PFSK-1 (cell line): Measurements from ENCODE around the gene EXOC5.

Experiments used
- POLR2AphosphoS5 ChIP-seq: IDR thresholded peaks from 2 replicates; pipeline ENCODE4 v1.6.1; 2012; ENCODE audit warnings: low read depth, mild to moderate bottlenecking, control low read depth, low read length, moderate library complexity
- SIN3A ChIP-seq: IDR thresholded peaks from 2 replicates; pipeline ENCODE4 v1.6.1; 2012; ENCODE audit warnings: mild to moderate bottlenecking, low read length, moderate library complexity, borderline replicate concordance; ENCODE audit not compliant: insufficient read depth
- TAF1 ChIP-seq: IDR thresholded peaks from 2 replicates; pipeline ENCODE4 v1.6.1; 2012; ENCODE audit warnings: low read length, control low read depth, borderline replicate concordance; ENCODE audit not compliant: insufficient read depth
- TF ChIP-seq, protein P1 (sequence below), 2 experiments: IDR thresholded peaks; 2 replicates each; pipeline versions ENCODE4 v1.6.1 to v1.8.0; 2011 to 2012; ENCODE audit warnings: low read depth in 2 of 2, low read length in 2 of 2, control low read depth in 1 of 2, inconsistent platforms in 1 of 2, mild to moderate bottlenecking in 1 of 2, moderate library complexity in 1 of 2; ENCODE audit not compliant: insufficient read depth in 1 of 2

DNA sequence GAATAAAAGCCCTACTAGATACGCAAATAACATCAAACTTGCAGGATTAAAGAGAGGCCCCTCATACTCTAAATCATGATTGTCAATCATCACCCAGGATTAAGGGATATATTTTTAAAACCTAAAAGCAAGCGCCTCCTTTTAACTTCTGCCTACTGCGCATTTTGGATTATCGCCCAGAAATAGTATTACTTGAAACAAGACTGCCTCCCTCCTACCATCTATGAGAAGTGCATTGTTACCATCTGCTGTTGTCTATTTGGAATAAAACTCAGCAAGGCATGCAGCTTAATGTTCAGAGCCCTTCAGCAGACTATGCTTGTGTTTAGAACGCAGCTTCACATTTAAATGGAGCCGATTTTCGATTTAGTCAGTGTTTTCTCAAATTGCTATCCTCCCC, 79.6 kb downstream of the EXOC5 start:
- no peak for TF ChIP-seq SIN3A
- no peak for TF ChIP-seq POLR2AphosphoS5
- no peak for TF ChIP-seq TAF1
- TF ChIP-seq, protein P1, sequence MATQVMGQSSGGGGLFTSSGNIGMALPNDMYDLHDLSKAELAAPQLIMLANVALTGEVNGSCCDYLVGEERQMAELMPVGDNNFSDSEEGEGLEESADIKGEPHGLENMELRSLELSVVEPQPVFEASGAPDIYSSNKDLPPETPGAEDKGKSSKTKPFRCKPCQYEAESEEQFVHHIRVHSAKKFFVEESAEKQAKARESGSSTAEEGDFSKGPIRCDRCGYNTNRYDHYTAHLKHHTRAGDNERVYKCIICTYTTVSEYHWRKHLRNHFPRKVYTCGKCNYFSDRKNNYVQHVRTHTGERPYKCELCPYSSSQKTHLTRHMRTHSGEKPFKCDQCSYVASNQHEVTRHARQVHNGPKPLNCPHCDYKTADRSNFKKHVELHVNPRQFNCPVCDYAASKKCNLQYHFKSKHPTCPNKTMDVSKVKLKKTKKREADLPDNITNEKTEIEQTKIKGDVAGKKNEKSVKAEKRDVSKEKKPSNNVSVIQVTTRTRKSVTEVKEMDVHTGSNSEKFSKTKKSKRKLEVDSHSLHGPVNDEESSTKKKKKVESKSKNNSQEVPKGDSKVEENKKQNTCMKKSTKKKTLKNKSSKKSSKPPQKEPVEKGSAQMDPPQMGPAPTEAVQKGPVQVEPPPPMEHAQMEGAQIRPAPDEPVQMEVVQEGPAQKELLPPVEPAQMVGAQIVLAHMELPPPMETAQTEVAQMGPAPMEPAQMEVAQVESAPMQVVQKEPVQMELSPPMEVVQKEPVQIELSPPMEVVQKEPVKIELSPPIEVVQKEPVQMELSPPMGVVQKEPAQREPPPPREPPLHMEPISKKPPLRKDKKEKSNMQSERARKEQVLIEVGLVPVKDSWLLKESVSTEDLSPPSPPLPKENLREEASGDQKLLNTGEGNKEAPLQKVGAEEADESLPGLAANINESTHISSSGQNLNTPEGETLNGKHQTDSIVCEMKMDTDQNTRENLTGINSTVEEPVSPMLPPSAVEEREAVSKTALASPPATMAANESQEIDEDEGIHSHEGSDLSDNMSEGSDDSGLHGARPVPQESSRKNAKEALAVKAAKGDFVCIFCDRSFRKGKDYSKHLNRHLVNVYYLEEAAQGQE (IDR thresholded peaks at IDR 0.05; ENCODE audit: insufficient read depth in 1 of 2, low read depth in 2 of 2, low read length in 2 of 2): no peak
